Suppressor macrophage (primary cell): Measurements from ENCODE around the gene ZMYM3.
"Not testable (repeated sequence)": the region's sequence is repeated elsewhere in the genome, so short reads cannot be mapped to it uniquely, and the experiment has no call there.

Experiments
- DNase-seq, 4 experiments: peaks; one replicate each; pipeline ENCODE4 v3.0.0-alpha.2; 2020 to 2022
- total RNA-seq, 17 experiments: gene quantifications; one replicate each; lab custom pipeline; 2026; ENCODE audit warnings: mixed read lengths in 6 of 17, inconsistent platforms in 3 of 17; lab: John Stamatoyannopoulos, UW

Gene ZMYM3
- total RNA-seq: 3.3 to 58.4 (median 27.4) reads per million in 17 experiments

GRCh38 chrX:71254092-71254963 is at the start of gene ZMYM3:
ZMYM3 (minus strand) TSS chrX:71254140; CDS start chrX:71253255, 885 bp downstream.
- peak; percentile 85 to 93 (median 89) for DNase-seq

DNA sequence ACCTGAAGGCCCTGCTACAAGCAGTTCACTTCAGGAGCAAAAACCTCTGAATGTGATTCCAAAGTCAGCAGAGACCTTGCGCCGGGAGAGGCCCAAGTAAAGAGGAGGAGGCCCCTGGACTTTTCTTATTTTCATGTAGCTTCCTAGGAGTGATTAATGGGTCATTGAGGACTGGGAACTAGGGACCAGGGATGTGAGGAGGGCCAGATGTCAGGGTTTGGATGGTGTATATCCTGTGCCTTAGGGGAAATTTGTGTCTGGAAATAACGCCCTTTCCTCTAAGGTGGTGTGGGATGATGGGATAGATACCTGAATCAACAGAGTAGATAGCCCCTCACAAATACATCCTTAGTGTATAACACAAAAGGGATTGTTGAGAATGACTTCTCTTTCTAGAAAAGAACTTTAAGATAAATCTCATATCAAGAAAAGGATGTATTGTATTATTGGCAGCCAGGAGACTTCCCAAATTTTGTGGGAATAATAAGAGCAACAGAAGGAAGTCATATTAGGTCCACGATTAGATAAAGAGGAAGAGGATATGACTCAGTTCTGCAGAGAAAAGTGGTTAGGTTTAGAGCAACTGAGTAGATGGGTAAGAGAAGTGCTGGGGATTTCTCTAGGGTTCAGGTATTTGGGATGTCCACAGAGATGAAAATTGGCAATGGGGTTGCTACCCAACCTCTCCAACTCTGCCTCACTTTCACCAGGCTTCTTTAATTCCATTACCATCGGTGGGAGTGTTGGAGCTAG is 48.7 kb upstream of the ZMYM3 start:
- peak in 3 of 4 experiments; percentile 7 to 52 (median 39) for DNase-seq

DNA sequence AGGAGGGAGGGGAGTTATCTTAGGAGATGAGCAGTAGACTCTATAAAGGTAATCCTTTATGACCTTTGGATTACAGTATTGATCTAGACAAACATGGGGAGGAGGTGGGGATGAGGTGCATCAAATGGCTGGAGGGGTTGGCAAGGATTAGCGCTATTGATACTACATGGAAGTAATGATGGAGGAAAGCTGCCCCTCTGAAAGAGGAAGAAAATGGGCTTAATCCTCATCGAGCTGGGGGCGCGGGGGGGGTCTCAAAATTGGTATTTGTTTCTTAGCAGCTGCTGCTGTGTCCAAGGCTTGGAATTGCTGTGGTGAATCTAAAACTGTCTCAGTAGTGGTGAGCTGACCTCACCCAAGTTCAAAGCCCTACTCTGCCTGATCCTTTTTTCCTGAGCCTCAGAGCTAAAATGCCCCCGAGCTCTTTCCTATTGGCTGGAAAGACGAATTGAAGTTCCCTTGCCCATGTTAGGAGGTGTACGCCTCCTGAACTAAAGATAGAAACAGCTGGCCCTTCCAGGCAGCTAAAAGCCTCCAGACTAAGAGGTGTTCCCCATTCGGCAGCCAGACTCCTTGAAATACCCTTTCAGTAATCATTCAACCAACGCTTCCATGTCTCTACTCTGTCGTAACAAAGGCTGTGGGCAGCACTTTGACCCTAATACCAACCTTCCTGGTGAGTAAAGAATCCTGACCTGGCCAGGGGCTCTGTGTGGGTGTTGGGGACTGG is 47.4 kb upstream of the ZMYM3 start, which contains the start of gene ITGB1BP2:
Gene ITGB1BP2 (plus strand): TSS at position 556 of the 730 bp plus-strand sequence. CDS start 57 bp downstream, at position 613.
- DNase-seq: peak; percentile 10 to 51 (median 44)

DNA sequence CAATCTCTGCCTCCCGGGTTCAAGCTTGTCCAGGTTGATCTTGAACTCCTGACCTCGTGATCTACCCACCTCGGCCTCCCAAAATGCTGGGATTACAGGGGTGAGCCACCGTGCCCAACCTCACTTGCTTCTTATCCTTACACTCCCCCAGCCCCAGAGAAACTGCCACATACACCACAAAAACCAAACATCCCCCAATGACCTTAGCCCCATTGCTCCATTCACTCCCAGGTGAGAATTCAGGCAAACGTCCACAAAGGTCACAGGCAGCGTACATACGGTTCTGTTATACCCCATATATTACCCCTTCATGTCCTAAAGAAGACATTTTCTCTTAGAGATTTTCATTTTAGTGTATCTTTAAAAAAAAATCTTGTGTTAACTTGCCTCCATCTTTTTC is 46.6 kb upstream of the ZMYM3 start:
- not testable (repeated sequence) for DNase-seq

DNA sequence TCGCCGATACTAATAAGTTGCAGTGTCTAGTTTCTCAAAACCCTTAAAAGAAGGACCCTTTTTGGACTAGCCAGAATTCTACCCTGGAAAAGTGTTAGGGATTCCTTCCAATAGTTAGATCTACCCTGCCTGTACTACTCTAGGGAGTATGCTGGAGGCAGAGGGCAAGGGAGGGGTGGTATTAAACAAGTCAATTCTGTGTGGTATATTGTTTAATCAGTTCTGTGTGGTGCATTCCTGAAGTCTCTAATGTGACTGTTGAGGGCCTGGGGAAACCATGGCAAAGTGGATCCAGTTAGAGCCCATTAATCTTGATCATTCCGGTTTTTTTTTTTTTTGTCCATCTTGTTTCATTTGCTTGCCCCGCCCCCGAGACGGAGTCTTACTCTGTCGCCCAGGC is 46.1 kb upstream of the ZMYM3 start:
- not testable (repeated sequence) for DNase-seq

DNA sequence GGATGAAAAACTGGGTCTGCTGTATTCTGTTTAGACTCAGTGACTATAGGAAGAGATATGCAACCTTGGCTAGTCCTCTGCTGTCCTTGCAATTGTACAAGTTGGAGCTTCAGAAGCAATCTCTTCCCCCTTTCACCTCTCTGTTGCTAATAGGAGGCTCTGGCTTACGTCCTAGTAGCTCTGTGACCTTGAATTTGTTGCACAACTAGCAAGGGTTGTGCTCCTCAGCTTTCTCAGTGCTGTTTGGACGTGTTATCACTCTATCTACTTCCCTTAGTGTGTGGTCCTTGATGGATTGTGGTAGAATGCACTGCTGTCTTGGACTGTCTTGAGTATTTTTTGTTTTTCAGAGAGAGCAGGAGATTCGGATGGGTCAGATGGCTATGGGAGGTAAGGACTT is 44.2 kb upstream of the ZMYM3 start:
- DNase-seq: no peak

GRCh38 chrX:71296806-71297205 is 42.9 kb upstream of the ZMYM3 start:
- no peak for DNase-seq

DNA sequence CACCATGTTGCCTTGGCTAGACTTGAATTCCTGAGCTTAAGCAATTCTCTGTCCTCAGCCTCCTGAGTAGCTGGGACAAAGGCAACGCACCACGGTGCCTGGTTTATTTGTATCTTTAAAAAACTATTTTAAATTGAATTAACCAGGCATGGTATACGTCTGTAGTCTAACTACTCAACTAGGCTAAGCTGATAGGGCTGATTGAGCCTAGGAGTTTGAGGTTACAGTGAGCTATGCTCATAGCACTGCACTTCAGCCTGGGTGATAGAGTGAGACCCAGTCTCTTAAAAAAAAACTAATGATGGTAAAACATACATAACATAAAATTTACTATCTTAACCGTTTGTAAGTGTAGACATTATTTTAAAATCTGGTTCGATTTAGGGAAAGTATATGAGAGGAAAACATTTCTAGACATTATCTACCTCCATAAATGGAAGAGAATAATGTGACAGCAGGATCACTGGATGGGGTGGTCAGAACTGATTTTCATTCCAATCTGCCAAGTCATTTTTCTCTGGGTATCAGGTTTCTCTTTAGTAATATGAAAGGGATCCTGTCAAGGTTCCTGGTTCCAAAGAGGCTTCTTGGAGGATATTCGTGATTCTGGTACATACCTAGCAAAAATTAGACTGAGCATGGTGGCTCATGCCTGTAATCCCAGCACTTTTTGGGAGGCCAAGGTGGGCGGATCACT is 38.9 kb upstream of the ZMYM3 start:
- DNase-seq: no peak

GRCh38 chrX:71291381-71291780 is 37.4 kb upstream of the ZMYM3 start:
- no peak for DNase-seq

DNA sequence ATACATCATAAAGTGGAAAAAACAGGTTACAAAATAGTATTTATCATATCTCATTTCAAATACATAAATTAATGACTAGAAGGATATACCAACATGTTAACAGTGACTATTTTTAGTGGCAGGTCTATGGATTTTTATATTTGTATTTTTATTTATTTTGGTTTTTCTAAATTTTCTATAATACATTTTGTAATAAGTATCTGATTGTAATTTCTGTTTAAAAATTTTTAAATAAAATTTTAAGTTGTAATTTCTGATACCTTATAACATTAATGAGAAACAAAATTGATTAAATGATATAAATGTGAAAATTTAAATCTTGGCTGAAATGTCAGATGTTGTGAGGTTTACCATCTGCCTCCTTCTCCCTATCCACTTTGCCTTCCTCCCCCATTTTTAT is 32.0 kb upstream of the ZMYM3 start:
- DNase-seq: no peak

- peak; percentile 94 to 98 (median 96) for DNase-seq
Measured at GRCh38 chrX:71283403-71284143, 29.6 kb upstream of the ZMYM3 start, which contains the start of gene NONO. NONO (plus strand) TSS chrX:71283635; CDS start chrX:71290638, 7,003 bp downstream.

- DNase-seq: no peak
Measured at GRCh38 chrX:71282514-71283402, 28.8 kb upstream of the ZMYM3 start.

- DNase-seq: not testable (repeated sequence)
Measured at GRCh38 chrX:71281300-71281699, 27.4 kb upstream of the ZMYM3 start.

- DNase-seq: not testable (repeated sequence)
Measured at GRCh38 chrX:71272313-71272712, 18.4 kb upstream of the ZMYM3 start.

DNA sequence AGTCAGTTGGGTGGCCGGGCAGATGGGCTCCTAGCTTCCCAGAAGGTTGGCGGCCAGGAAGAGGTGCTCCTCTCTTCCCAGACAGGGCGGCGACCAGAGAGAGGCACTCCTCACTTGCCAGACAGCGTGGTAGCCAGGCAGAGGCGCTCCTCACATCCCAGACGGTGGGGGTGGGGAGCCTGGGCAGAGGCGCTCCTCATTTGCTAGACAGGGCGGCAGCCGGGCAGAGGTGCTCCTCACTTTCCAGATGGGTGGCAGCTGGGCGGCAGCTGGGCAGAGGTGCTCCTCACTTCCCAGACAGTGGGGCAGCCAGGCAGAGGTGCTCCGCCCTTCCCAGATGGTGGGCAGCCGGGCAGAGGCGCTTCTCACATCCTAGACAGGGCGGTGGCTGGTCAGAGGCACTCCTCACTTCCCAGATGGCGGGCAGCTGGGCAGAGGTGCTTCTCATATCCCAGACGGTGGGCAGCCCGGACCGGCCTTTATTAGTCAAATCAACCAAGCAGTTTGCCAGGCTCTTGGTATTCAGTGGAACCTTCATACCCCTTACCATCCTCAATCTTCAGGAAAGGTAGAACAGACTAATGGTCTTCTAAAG is 16.0 kb upstream of the ZMYM3 start:
- no peak for DNase-seq

- DNase-seq: not testable (repeated sequence)
Measured at GRCh38 chrX:71268624-71269023, 14.7 kb upstream of the ZMYM3 start.

GRCh38 chrX:71256856-71257255 is 2.9 kb upstream of the ZMYM3 start:
- no peak for DNase-seq

DNA sequence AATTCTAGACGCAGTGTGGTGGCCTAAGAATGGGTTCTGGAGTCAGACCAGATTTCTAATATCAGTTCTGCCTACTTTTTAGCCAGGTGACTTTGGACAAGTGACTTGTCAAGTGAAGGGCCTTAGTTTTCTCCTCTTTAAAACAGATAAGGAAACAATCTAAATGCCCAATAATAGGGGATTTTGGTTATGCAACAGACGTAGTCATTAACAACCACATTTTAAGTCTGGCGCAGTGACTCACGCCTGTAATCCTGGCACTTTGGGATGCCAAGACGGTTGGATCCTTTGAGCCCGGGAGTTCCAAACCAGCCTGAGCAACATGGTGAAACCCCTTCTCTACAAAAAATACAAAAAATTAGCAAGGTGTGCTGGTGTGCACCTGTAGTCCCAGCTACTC is 2.1 kb upstream of the ZMYM3 start:
- no peak for DNase-seq

DNA sequence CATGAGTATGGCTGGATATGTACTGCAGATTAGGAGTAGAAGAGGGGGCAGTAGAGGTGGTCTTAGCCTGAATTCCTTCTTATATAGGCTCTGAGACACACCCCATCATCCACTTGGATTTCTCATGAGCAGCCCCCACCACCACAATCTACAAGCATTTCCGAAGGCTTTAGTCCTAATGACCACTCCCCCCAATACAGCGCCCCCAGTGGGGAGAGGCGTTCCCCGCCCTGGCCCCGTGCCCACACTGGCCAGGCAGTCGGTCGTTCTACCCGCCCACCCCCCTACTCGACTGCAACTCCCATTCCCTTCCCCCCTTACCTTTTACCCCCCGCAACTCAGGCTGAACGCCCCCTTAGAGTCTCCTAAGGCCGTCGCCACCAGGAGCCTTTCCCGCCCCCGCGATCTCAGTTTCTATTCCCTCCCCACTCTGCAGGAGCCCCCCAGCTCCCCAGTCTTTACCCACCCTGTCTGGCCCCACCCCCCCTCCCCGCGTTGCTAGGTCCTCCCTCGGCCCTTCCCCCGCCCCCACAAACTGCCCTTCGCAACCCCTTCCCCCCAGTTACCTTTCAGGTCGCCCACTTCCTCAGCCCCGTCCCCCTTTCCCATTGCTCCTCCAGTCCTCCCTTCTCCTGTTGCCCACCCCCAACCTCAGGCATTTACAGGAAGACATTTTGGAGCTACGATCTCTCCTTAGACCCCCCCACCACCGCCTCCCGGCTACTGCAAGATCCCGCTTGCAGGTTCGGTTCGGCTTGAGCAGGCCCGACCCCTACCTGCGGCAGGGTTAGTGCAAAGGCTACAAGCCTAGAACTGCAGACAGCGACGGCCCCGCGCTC is 468 bp downstream of the ZMYM3 start:
- peak; percentile 34 to 65 (median 44) for DNase-seq
